Left cardiac atrium (tissue), 4 donors: ENCODE results near the gene ADPGK. TPM values are rescaled to one million over a fixed set of nuclear protein-coding genes. Genes with fewer than 3 reads are reported as not detected.
A peak's percentile ranks its signal among the peaks of the same experiment; 100 is the strongest.
"Not testable (repeated sequence)": the region's sequence is repeated elsewhere in the genome, so short reads cannot be mapped to it uniquely, and the experiment has no call there.

Source experiments
- ATAC-seq, 2 donors: fragments of 200-7000 bp; cut with Tn5 transposase; one replicate each; pipeline ENCODE4 v1.9.1; 2020; ENCODE audit warnings: mild to moderate bottlenecking in 2 of 2, moderate library complexity in 2 of 2
- DNase-seq: peaks from one replicate; pipeline ENCODE4 v3.0.0-alpha.2; 2020
- intact Hi-C, 2 donors: fragments of 100-400 bp; cut with DNase I; formaldehyde crosslinking; loops; one replicate each; pipeline versions ENCODE4 v1.14.1 to v1.15.1; 2022 to 2023
- total RNA-seq, 2 donors: library from RNA; stranded (reverse); fragmentation: NEBNext Ultra II Directional; extraction: Animal tissue kit (Norgen Biotek cat#: 25700); gene quantifications; one replicate each; pipeline ENCODE4 v1.2.1, GENCODE V29; 2021
- donor health status: DM: no; HTN: yes; CAD: no.
- donor health status: DM: no; HTN: yes; CAD: no; lungs with severe emphysema.
- donor health status: DM: yes; HTN: yes; CAD: no.
- donor health status: Dilated cardiomyopathy.

ADPGK gene
- total RNA-seq, 2 donors from 2014 or later: 18.0 to 18.2 TPM

DNA sequence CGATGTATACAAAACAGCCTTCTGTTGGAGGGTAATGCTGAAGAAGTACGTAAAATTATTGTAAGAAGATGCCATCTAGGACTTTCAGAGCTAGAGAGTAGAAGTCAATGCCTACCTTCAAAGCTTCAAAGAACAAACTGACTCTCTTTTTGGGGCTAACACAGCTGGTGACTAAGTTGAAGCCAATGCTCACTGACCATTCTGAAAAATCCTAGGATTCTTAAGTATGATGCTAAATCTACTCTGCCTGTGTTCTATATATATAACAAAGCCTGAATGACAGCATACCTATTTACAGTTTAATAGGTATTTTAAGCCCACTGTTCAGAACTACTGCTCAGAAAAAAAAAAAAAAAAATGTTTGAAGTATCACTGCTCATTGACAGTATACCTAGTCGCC is 18.9 kb downstream of the ADPGK start:
- DNase-seq: no peak
- intact Hi-C loops: no loop called here
- ATAC-seq: no peak

- no peak for DNase-seq
- intact Hi-C loops: no loop called here
- no peak for ATAC-seq
Observed at GRCh38 chr15:72760590-72761260, 22.8 kb downstream of the ADPGK start.

GRCh38 chr15:72758182-72758581 is 25.4 kb downstream of the ADPGK start:
- peak; percentile 23 to 55 for ATAC-seq
- no peak for DNase-seq

DNA sequence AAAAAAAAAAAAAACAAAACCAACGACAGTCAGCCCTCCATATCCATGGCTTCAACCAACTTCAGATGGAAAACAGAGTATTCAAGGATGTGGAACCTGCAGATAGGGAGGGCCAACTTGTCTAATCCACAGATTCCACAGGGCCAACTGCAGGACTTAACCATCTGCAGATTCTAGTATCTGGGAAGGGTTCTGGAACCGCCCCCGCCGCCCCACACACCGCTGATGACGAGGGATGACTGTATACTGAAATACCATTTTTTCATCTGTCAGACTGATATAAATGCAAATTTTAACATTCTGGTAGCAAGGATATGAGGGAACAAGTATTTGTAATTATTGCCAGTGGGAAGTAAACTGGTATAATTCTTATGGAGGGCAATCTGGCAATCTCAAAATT is 29.5 kb downstream of the ADPGK start:
- DNase-seq (no peak), ATAC-seq (no peak)
- intact Hi-C loops: no loop called here

More at GRCh38 chr15:72758182-72758581, 25.4 kb downstream of the ADPGK start:
- intact Hi-C loops: no loop called here

- ATAC-seq (peak in 1 of 2 donors; percentile 40), DNase-seq (peak; percentile 22)
- intact Hi-C loops: no loop called here
Observed at GRCh38 chr15:72751751-72752455, 31.7 kb downstream of the ADPGK start.

DNA sequence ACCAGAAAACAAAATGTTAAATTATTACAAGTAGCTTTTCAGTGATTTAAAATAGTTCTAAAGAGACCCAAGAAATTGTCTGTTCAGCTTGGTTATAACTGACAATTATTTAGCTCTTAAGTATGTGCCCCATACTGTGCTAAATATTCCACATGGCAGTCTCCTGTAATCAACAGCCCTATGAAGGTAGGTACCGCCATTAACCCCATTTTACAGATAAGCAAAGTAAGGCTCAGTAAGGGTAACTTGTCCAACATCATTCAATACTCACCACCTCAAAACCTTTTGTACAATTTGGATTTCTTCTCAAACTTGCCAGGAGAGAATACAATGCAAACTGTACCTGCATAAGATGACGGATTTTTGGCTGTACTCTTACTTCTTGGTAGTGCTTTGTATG is 33.9 kb downstream of the ADPGK start:
- no peak for DNase-seq
- intact Hi-C loops: no loop called here
- no peak for ATAC-seq

DNA sequence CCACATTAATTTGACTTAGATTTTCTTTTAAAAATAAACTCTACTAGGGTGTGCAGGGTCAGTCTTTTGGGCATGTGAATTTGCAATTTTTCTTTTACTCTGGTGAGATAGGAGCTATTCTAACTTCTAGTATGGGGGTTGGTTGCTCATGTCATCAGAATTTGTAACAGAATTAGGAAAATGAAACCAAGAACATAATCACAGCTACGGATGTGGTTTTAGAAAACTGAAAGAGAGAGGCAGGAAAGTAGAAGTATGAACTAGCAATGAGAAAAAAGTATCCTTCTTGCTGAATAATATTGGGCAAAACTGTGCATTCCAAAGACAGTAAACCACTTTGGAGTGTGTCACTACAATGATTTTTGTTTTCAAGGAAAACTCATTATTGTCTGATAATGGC is 43.3 kb downstream of the ADPGK start:
- no peak for ATAC-seq
- intact Hi-C loops: no loop called here
- DNase-seq: no peak

DNA sequence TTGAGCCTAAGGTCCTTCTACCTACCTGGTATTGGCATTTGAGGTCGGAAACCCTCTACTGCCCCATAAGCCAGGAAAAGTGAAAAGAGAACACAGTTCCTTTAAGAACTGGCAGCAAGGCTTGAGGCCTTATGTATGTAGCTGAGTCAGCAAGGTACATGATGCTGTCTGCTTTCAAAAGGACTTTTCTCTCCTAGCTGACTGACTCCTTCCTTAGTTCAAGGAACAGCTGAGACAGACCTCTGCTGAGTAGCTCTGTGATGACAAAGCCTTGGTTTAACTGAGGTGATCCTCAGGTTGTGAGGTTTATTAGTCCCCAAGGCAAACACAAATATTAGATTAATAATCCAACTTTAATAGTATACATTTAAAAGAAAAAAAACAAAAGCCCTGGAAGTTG is 45.8 kb downstream of the ADPGK start:
- intact Hi-C loops: no loop called here
- DNase-seq: no peak
- no peak for ATAC-seq

DNA sequence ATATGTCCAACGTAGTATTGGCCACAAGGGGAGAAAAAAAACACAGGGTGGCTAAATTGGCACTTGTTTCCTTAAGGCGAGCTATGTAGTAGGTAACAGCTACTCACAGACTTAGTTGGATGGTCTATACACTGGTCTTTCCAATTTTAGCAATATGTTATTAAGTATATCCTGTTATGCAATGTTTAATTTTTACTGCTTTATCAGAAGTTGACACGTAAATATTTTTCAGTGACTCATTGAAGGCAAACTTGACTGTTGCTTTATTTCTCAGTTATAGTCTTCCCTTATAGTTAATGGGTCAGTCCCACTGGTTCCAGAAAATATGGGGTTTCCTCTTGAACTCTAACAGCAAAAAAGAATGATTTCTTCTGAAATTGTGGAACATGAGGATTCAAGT is 46.5 kb downstream of the ADPGK start:
- ATAC-seq: no peak
- intact Hi-C loops: no loop called here
- no peak for DNase-seq

GRCh38 chr15:72735111-72735510 is 48.4 kb downstream of the ADPGK start:
- intact Hi-C loops: no loop called here
- ATAC-seq (no peak), DNase-seq (no peak)

- ATAC-seq (no peak), DNase-seq (no peak)
- intact Hi-C loops: no loop called here
Observed at GRCh38 chr15:72733941-72734738, 49.4 kb downstream of the ADPGK start.

DNA sequence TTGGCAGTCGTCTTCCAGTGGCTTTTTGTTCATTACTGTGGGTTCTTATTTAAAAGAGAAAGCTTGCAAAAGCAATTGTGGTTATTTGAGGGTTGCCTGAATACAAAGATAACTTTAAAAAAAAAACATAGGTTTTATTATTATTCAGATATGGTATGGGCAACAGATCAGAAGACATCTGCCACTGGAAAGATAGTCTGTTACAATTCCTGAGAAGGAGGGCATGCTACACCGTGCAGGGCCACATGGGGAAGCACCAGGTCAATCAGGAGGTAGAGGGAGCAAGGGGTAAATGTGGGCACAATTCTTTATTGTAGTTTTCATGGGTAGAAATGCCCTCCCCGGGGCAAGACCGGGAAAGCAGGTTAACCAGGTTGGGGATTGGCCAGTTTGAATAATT is 51.0 kb downstream of the ADPGK start:
- intact Hi-C loops: no loop called here
- ATAC-seq: no peak
- DNase-seq: no peak

GRCh38 chr15:72732086-72732485 is 51.5 kb downstream of the ADPGK start:
- ATAC-seq: no peak
- intact Hi-C loops: no loop called here
- no peak for DNase-seq

GRCh38 chr15:72728821-72729220 is 54.7 kb downstream of the ADPGK start:
- DNase-seq: no peak
- intact Hi-C loops: loop anchor here in 1 of 2 donors (10.0 kb wide), 2 partner anchors 356 to 546 kb away; no protein-coding TSS in a partner anchor
- ATAC-seq: no peak

- intact Hi-C loops: loop anchor here in 1 of 2 donors (10.0 kb wide), 2 partner anchors 357 to 547 kb away; no protein-coding TSS in a partner anchor
- ATAC-seq, DNase-seq: not testable (repeated sequence)
Observed at GRCh38 chr15:72728249-72728648, 55.3 kb downstream of the ADPGK start.

- no peak for DNase-seq
- ATAC-seq: no peak
- intact Hi-C loops: loop anchor here in 1 of 2 donors (10.0 kb wide), 2 partner anchors 358 to 548 kb away; no protein-coding TSS in a partner anchor
Observed at GRCh38 chr15:72727154-72727553, 56.4 kb downstream of the ADPGK start.

GRCh38 chr15:72725851-72726250 is 57.7 kb downstream of the ADPGK start:
- ATAC-seq, DNase-seq: not testable (repeated sequence)
- intact Hi-C loops: loop anchor here in 1 of 2 donors (10.0 kb wide), 2 partner anchors 359 to 549 kb away; no protein-coding TSS in a partner anchor

GRCh38 chr15:72725446-72725845 is 58.1 kb downstream of the ADPGK start:
- ATAC-seq (no peak), DNase-seq (no peak)
- intact Hi-C loops: loop anchor here in 1 of 2 donors (10.0 kb wide), 2 partner anchors 359 to 549 kb away; no protein-coding TSS in a partner anchor

DNA sequence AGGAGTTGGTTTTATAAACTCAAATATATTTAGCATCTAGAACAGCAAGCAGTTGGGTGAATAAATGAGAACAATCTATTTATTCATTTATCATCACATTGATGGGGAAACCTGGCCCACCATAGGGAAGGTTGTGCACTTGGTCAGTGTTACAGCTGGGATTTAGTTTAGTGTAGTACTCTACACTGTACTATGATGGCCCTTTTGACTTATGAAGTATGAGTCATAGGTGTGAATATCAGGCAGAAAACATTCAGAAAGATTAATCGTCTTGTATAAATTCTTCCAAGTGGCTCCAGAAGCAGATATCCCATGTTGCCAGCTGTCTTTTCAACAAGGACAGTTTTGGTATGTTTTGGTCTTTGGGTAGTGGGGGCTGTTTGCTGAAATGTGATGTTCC is 59.5 kb downstream of the ADPGK start:
- DNase-seq: no peak
- ATAC-seq: no peak
- intact Hi-C loops: loop anchor here in 1 of 2 donors (10.0 kb wide), 2 partner anchors 361 to 551 kb away; no protein-coding TSS in a partner anchor
